ENCODE measurements around the gene SCO2. TPM values are rescaled to one million over a fixed set of nuclear protein-coding genes. Genes with fewer than 3 reads are reported as not detected.

The SCO2 gene
- total and polyA plus RNA-seq, 2 of the 13 experiments (the other 11 are each of a cell fraction or from before 2014, with no cell fraction given), result 0.32 to 3.7 TPM

DNA sequence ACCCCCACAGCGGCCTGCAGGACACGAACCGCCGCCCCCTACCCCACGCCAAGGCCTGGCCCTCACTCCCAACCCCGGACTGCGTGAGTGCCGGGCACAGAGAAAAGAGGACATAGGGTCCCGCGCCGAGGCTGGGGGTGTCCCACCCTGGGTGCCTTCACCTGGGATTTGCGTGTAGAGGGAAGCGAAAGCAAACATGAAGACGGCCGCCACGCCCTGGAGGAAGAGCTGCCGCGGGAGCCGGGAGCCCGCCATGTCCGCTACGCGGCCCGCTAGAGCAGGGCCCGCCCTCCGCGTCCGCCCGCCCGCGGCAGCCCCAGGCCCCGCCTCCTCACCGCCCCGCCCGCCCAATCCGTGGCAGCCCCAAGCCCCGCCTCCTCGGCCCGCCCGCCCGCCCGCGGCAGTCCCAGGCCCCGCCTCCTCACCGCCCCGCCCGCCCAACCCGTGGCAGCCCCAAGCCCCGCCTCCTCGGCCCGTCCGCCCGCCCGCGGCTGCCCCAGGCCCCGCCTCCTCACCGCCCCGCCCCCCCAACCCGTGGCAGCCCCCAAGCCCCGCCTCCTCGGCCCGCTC lies 17.9 kb downstream of the SCO2 start, which contains the start of gene LMF2 (continued):
- TF ChIP-seq POLR2G (IDR thresholded peaks at IDR 0.05; ENCODE audit: low read depth, low read length) (no peak; the same call in none of the 2 replicates), HES4 (CRISPR knock-in tag; IDR thresholded peaks at IDR 0.05; ENCODE audit: borderline replicate concordance) (no peak), ZBTB7B (CRISPR knock-in tag; IDR thresholded peaks at IDR 0.05) (no peak), PTBP1 (IDR thresholded peaks at IDR 0.05; ENCODE audit: low read depth, low read length, poor library complexity, severe bottlenecking) (no peak), HOXA7 (CRISPR knock-in tag; IDR thresholded peaks at IDR 0.05) (no peak), TAF1 (CRISPR knock-in tag; IDR thresholded peaks at IDR 0.05) (peak; percentile 48), PHF8 (CRISPR knock-in tag; IDR thresholded peaks at IDR 0.05) (peak; percentile 88), RAD21 (CRISPR knock-in tag; IDR thresholded peaks at IDR 0.05) (no peak), ERF (CRISPR knock-in tag; IDR thresholded peaks at IDR 0.05) (0 out of 2 replicates have a peak, but pooled peaks have one; percentile 25), HNRNPL (IDR thresholded peaks at IDR 0.05; ENCODE audit: low read depth, low read length) (no peak), ZNF510 (CRISPR knock-in tag; IDR thresholded peaks at IDR 0.05; ENCODE audit: low read depth) (no peak), U2AF2 (IDR thresholded peaks at IDR 0.05; ENCODE audit: low read depth, low read length) (no peak), DMAP1 (CRISPR knock-in tag; IDR thresholded peaks at IDR 0.05) (no peak; the same call in none of the 2 replicates)
- TF ChIP-seq, protein P1, sequence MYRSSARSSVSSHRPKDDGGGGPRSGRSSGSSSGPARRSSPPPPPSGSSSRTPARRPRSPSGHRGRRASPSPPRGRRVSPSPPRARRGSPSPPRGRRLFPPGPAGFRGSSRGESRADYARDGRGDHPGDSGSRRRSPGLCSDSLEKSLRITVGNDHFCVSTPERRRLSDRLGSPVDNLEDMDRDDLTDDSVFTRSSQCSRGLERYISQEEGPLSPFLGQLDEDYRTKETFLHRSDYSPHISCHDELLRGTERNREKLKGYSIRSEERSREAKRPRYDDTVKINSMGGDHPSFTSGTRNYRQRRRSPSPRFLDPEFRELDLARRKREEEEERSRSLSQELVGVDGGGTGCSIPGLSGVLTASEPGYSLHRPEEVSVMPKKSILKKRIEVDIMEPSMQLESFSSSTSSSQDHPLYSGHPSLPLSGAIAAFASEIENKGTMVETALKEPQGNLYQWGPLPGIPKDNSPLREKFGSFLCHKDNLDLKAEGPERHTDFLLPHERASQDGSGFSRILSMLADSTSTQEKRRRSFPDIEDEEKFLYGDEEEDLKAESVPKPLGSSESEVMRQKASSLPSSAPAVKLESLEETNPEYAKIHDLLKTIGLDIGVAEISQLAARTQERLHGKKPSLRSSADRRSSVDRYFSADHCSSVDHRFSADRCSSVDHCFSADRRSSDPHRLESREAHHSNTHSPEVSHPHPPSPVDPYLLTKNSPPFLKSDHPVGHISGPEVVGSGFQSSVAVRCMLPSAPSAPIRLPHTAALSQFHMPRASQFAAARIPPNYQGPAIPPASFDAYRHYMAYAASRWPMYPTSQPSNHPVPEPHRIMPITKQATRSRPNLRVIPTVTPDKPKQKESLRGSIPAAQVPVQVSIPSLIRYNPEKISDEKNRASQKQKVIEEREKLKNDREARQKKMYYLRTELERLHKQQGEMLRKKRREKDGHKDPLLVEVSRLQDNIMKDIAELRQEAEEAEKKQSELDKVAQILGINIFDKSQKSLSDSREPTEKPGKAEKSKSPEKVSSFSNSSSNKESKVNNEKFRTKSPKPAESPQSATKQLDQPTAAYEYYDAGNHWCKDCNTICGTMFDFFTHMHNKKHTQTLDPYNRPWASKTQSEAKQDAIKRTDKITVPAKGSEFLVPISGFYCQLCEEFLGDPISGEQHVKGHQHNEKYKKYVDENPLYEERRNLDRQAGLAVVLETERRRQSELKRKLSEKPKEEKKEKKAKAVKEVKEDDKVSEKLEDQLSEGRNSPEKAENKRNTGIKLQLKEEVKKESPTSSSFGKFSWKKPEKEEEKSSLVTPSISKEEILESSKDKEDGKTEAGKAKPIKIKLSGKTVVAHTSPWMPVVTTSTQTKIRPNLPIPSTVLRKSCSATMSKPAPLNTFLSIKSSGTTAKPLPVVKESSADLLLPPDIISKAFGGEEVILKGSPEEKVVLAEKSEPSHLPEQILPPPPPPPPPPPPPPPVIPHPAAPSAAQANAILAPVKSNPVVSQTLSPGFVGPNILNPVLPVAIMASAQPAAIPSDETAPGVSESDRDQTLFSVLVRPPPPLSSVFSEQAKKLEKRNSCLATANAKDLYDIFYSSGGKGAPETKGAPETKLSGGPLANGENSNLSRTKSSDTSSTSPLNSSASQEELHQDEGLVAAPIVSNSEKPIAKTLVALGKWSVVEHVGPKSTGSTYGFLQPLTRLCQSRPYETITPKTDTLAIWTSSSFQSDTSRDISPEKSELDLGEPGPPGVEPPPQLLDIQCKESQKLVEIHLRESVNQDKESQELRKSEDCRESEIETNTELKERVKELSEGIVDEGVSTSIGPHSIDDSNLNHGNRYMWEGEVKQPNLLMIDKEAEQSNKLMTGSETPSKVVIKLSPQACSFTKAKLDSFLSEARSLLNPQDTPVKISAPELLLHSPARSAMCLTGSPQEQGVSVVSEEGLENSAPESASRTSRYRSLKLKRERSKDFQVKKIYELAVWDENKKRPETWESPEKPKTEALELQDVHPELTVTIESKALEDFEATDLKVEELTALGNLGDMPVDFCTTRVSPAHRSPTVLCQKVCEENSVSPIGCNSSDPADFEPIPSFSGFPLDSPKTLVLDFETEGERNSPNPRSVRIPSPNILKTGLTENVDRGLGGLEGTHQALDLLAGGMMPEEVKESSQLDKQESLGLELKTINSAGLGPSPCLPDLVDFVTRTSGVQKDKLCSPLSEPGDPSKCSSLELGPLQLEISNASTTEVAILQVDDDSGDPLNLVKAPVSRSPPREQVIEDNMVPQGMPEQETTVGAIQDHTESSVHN (CRISPR knock-in tag; IDR thresholded peaks at IDR 0.05), result 0 out of 2 replicates have a peak, but pooled peaks have one; percentile 24
- TF ChIP-seq, protein P2, sequence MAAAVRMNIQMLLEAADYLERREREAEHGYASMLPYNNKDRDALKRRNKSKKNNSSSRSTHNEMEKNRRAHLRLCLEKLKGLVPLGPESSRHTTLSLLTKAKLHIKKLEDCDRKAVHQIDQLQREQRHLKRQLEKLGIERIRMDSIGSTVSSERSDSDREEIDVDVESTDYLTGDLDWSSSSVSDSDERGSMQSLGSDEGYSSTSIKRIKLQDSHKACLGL (CRISPR knock-in tag; IDR thresholded peaks at IDR 0.05), result no peak
- TF ChIP-seq, protein P3, sequence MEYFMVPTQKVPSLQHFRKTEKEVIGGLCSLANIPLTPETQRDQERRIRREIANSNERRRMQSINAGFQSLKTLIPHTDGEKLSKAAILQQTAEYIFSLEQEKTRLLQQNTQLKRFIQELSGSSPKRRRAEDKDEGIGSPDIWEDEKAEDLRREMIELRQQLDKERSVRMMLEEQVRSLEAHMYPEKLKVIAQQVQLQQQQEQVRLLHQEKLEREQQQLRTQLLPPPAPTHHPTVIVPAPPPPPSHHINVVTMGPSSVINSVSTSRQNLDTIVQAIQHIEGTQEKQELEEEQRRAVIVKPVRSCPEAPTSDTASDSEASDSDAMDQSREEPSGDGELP (IDR thresholded peaks at IDR 0.05; ENCODE audit: borderline replicate concordance, low read depth), result no peak
- TF ChIP-seq, protein P4, sequence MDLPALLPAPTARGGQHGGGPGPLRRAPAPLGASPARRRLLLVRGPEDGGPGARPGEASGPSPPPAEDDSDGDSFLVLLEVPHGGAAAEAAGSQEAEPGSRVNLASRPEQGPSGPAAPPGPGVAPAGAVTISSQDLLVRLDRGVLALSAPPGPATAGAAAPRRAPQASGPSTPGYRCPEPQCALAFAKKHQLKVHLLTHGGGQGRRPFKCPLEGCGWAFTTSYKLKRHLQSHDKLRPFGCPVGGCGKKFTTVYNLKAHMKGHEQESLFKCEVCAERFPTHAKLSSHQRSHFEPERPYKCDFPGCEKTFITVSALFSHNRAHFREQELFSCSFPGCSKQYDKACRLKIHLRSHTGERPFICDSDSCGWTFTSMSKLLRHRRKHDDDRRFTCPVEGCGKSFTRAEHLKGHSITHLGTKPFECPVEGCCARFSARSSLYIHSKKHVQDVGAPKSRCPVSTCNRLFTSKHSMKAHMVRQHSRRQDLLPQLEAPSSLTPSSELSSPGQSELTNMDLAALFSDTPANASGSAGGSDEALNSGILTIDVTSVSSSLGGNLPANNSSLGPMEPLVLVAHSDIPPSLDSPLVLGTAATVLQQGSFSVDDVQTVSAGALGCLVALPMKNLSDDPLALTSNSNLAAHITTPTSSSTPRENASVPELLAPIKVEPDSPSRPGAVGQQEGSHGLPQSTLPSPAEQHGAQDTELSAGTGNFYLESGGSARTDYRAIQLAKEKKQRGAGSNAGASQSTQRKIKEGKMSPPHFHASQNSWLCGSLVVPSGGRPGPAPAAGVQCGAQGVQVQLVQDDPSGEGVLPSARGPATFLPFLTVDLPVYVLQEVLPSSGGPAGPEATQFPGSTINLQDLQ (CRISPR knock-in tag; IDR thresholded peaks at IDR 0.05), result no peak

Data from HepG2 (cell line).